Esophagus muscularis mucosa (tissue), 4 donors: Measurements from ENCODE around the gene FRMD1. TPM values are rescaled to one million over a fixed set of nuclear protein-coding genes. Genes with fewer than 3 reads are reported as not detected.

ENCODE experiments used
- DNase-seq: peaks from one replicate; pipeline ENCODE4 v3.0.0-alpha.2; 2017; ENCODE audit errors: extremely low spot score
- H3K27ac ChIP-seq, 4 donors: fragments of 200-600 bp; sonication (generic); replicated peaks in 1 of 4; 1 replicate in 3 of 4; 2 replicates in 1 of 4; pipeline ENCODE4 v1.5.1; 2016 to 2019; ENCODE audit warnings: mild to moderate bottlenecking in 1 of 4
- H3K27me3 ChIP-seq, 4 donors: fragments of 200-600 bp; sonication (generic); one replicate each; pipeline versions ENCODE4 v1.5.1 to v1.6.0; 2016 to 2019
- H3K36me3 ChIP-seq, 4 donors: fragments of 200-600 bp; sonication (generic); one replicate each; pipeline ENCODE4 v1.5.1; 2016 to 2019
- H3K4me1 ChIP-seq, 4 donors: fragments of 200-600 bp; sonication (generic); one replicate each; pipeline ENCODE4 v1.5.1; 2016 to 2019
- H3K4me3 ChIP-seq, 4 donors: fragments of 200-600 bp; sonication (generic); 1 replicate in 2 of 4; 2 replicates in 2 of 4; pipeline ENCODE4 v1.5.1; 2016 to 2019; ENCODE audit warnings: mild to moderate bottlenecking in 4 of 4, moderate library complexity in 1 of 4
- H3K9me3 ChIP-seq, 4 donors: fragments of 200-600 bp; sonication (generic); 1 replicate in 3 of 4; 2 replicates in 1 of 4; pipeline ENCODE4 v1.5.1; 2016 to 2019
- EP300 ChIP-seq: sonication (generic); formaldehyde crosslinking; IDR thresholded peaks from one replicate; pipeline ENCODE4 v1.6.1; 2017; ENCODE audit warnings: antibody characterized with exemption
- POLR2A ChIP-seq: fragments of 450-650 bp; IDR thresholded peaks from one replicate; pipeline ENCODE4 v1.6.1; 2017; ENCODE audit warnings: antibody characterized with exemption, moderate library complexity, mild to moderate bottlenecking, low read depth
- POLR2AphosphoS5 ChIP-seq, 2 donors: sonication (generic); formaldehyde crosslinking; IDR thresholded peaks; one replicate each; pipeline ENCODE4 v1.6.1; 2017; ENCODE audit warnings: antibody characterized with exemption in 2 of 2
- WGBS: methylation state at CpG from one replicate; pipeline ENCODE4 v1.1.5; 2018; 5-methylcytosine and 5-hydroxymethylcytosine counted together
- intact Hi-C: fragments of 100-400 bp; cut with DNase I; formaldehyde crosslinking; loops from one replicate; pipeline ENCODE4 v1.15.1; 2023
- total RNA-seq, 4 donors: library from RNA; depleted of rRNA; stranded (reverse); fragments of >200 nt; gene quantifications; one replicate each; pipeline versions ENCODE4 v1.1.0 to v1.2.1, GENCODE V29; 2016
- TF ChIP-seq, protein P1 (sequence below), 3 experiments: fragments of 200-600 bp in 2 of 3; fragments of 450-650 bp in 1 of 3; sonication (generic) in 2 of 3; IDR thresholded peaks; one replicate each; pipeline ENCODE4 v1.5.1; 2017 to 2019; ENCODE audit warnings: antibody characterized with exemption in 3 of 3, mild to moderate bottlenecking in 2 of 3, moderate library complexity in 1 of 3

Gene FRMD1
- total RNA-seq, 4 donors from 2014 or later: 0.17 TPM; not detected in 3

DNA sequence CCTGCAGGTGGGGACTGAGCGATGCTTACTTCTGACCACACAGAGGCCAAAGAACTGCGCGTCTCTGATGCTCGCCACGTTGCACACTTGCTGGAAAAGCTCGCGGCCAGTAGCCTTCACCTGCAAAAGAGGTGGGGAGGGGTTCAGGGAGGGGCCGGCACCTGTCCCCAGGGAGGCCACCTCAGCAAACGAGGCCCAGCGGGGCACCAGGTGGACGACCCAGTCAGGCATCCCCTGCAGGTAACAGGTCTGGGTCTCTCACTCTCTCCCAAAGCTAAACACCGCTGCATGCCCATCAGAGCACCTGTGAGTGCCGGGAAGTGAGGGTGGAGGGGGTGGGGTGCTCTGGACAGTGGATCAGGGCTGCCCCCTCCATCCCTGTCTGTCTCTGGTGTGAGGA lies 3.8 kb downstream of the FRMD1 start:
- 96% methylated on average over 13 of the region's 13 CpGs for WGBS
- DNase-seq: no peak
- no peaks in the 10 kb centered on the region for H3K36me3 ChIP-seq
- H3K27ac ChIP-seq: no peak overlapping the region
- peaks cover 0 to 31% (median 0%) of the 10 kb centered on the region in 4 donors for H3K27me3 ChIP-seq
- TF ChIP-seq POLR2A: no peak
- TF ChIP-seq, protein P1, sequence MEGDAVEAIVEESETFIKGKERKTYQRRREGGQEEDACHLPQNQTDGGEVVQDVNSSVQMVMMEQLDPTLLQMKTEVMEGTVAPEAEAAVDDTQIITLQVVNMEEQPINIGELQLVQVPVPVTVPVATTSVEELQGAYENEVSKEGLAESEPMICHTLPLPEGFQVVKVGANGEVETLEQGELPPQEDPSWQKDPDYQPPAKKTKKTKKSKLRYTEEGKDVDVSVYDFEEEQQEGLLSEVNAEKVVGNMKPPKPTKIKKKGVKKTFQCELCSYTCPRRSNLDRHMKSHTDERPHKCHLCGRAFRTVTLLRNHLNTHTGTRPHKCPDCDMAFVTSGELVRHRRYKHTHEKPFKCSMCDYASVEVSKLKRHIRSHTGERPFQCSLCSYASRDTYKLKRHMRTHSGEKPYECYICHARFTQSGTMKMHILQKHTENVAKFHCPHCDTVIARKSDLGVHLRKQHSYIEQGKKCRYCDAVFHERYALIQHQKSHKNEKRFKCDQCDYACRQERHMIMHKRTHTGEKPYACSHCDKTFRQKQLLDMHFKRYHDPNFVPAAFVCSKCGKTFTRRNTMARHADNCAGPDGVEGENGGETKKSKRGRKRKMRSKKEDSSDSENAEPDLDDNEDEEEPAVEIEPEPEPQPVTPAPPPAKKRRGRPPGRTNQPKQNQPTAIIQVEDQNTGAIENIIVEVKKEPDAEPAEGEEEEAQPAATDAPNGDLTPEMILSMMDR (IDR thresholded peaks at IDR 0.05): no peak
- TF ChIP-seq EP300: no peak
- TF ChIP-seq POLR2AphosphoS5 (IDR thresholded peaks at IDR 0.05): no peak
- H3K4me3 ChIP-seq: no peak overlapping the region
- intact Hi-C loops: no loop called here
- no peaks in the 10 kb centered on the region for H3K9me3 ChIP-seq
- H3K4me1 ChIP-seq: peaks cover 0 to 7% (median 0%) of the 10 kb centered on the region in 4 donors

DNA sequence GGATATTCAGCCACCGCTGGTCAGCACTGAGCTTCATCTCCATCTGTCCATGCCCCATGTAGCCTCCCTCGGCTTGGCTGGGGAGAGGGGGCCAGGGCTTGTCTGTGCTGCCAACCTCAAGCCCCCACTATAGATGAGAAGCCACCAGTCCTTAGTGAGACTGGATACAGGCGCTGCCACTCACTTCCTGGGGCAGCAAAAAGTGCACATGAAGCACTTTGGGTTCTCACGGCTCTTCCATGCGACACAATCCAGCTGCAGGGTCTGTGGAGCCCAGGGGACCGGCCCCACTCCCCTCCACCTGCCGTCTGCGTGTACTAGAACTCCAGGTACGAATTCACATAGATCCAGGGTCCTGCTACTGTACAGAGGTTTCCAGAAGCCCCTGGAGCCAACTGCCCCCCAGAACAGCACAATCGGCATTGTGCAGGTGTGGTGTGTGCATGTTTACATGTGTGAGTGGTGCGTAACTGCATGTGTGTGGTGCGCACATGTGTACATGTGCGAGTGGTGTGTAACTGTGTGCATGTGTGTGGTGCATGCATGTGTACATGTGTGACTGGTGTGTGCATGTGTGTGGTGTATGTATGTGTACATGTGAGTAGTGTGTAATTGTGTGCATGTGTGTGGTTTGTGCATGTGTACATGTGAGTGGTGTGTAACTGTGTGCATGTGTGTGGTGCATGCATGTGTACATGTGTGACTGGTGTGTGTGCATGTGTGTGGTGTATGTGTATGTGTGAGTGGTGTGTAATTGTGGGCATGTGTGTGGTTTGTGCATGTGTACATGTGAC lies 4.9 kb downstream of the FRMD1 start:
- WGBS: 79% methylated on average over 8 of the region's 13 CpGs
- Histone ChIP-seq H3K4me1 (peaks cover 0 to 3% (median 0%) of the 10 kb centered on the region in 4 donors), H3K27me3 (peaks cover 0 to 31% (median 0%) of the 10 kb centered on the region in 4 donors), H3K27ac (no peak overlapping the region), H3K4me3 (no peak overlapping the region), H3K36me3 (no peaks in the 10 kb centered on the region), H3K9me3 (no peaks in the 10 kb centered on the region)
- intact Hi-C loops: no loop called here
- no peak for DNase-seq
- TF ChIP-seq, protein P1 (IDR thresholded peaks at IDR 0.05): no peak
- TF ChIP-seq POLR2AphosphoS5 (IDR thresholded peaks at IDR 0.05): no peak
- TF ChIP-seq EP300: no peak
- no peak for TF ChIP-seq POLR2A

DNA sequence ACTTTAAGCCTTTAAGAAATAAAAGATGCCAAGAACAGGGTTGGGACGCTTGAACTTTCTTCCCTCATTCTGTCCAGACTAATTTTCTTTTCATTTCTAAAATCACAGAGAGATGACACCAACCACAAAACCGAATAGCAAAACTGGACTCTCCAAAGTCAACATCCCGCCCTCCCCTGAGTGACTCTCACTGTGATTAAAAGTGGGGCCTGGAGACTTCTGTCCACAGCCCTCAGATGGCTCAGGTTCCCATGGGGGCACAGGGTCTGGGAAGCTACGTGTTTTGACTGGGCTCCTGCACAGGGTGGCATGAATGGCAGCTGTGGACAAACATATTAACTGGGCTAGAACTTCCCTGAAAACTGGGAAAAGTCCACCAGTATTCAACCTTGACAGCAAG lies 6.3 kb downstream of the FRMD1 start:
- H3K4me1 ChIP-seq: no peaks in the 10 kb centered on the region
- WGBS: 75% methylated on average over 4 of the region's 4 CpGs
- intact Hi-C loops: no loop called here

DNA sequence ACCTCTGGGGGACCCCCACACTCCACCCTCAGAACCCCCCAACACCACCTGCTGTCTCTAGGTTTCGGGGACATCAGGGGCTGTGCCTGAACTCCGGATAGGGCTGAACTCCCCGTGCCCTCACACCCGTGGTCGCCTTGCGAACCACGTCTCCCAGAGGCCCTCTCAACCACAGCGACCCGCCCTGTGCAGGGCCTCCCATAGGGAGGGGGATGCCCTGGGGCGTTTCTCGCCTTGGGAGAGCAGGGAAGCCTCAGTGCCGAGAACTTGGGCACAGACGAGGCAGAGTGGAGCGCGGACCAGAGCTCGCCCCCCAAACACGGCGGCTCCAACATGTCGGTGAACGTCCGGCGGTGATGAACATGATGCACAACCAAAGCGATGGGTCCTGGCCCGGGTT lies 6.8 kb downstream of the FRMD1 start:
- Histone ChIP-seq H3K9me3 (no peaks in the 10 kb centered on the region), H3K27me3 (peaks cover 0 to 28% (median 0%) of the 10 kb centered on the region in 4 donors), H3K27ac (no peak overlapping the region), H3K4me1 (no peaks in the 10 kb centered on the region), H3K4me3 (no peak overlapping the region), H3K36me3 (no peaks in the 10 kb centered on the region)
- WGBS: 88% methylated on average over 19 of the region's 24 CpGs
- no peak for DNase-seq
- intact Hi-C loops: no loop called here
- no peak for TF ChIP-seq EP300
- no peak for TF ChIP-seq POLR2AphosphoS5 (IDR thresholded peaks at IDR 0.05)
- TF ChIP-seq POLR2A: no peak
- TF ChIP-seq, protein P1 (IDR thresholded peaks at IDR 0.05): no peak

More for the DNA sequence above, 6.3 kb downstream of the FRMD1 start:
- no peak for DNase-seq
- no peaks in the 10 kb centered on the region for H3K9me3 ChIP-seq
- H3K27me3 ChIP-seq: peaks cover 0 to 28% (median 0%) of the 10 kb centered on the region in 4 donors
- no peak overlapping the region for H3K27ac ChIP-seq
- no peaks in the 10 kb centered on the region for H3K36me3 ChIP-seq
- no peak overlapping the region for H3K4me3 ChIP-seq
- TF ChIP-seq POLR2A (no peak), POLR2AphosphoS5 (IDR thresholded peaks at IDR 0.05) (no peak), EP300 (no peak)
- TF ChIP-seq, protein P1 (IDR thresholded peaks at IDR 0.05): no peak
